ENCODE measurements around the gene KRTAP10-10. TPM values are rescaled to one million over a fixed set of nuclear protein-coding genes. Genes with fewer than 3 reads are reported as not detected.
"Not testable (repeated sequence)": the region's sequence is repeated elsewhere in the genome, so short reads cannot be mapped to it uniquely, and the experiment has no call there.

Gene KRTAP10-10
- not detected in 2 replicates for total RNA-seq (2014; rRNA removed; shearing (Covaris generic))

GRCh38 chr21:44637018-44637850 is at the start of gene KRTAP10-10:
TSS of gene KRTAP10-10 (plus strand) at chr21:44637356. CDS start at chr21:44637418, 62 bp downstream.
- DNase-seq (ENCODE audit: low spot score): no peak

- DNase-seq (ENCODE audit: low spot score): no peak
These were observed 48.1 kb upstream of the KRTAP10-10 start for GRCh38 chr21:44589094-44589493.

DNA sequence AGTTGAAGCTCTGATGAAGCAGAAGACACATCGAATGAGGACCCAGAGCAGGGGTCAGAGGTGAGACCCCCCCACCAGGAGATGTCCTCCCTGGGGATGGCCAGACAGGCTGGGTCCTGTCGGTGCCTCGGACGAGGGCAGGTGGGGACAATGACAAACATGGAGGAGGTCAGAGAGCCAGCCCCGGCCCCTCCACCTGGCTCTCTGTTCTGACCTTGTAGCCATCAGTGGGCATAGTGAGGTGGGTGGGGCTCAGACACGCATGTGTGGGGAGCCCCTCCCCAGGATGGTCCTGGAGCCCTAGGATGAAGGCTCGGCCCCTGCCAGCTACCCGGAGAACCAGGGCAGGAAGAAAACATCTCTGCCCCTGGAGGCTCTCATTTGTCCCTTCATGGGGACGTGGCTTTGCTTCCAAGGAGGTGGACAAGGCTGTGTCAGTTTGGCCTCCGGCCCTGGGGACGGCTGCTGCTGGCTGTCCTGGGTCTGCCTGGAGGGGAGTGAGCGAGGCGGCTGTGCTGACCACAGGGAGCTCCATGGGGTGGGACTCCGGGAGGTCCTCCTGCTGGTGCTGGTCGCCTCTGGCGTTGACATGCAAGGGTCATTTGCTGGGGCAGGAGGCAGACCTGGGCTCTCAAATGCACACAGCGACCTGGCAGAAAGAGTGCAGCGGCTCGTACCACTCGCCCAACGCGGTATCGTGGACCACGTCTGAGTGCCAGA is 47.4 kb upstream of the KRTAP10-10 start:
- DNase-seq (ENCODE audit: low spot score): no peak

DNA sequence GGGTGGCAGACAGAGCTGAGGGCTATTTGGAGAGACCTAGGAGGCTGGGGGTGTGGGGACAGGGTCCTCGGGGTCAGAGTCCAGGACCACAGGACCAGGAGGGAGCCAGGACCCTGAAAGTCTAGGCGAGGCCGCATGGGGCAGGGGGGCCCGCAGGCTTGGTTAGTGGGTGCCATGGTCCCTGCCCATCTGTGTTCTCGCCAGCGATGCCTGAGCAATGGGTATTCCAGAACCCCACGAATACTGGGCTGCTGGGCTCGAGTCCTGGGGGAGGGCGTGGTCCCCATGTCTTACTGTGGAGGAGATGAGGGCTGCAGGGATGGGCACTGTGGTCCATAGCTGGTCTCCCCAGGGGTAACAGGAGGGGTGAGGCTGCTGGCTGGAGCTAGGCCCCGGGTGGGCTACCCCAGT is 46.8 kb upstream of the KRTAP10-10 start:
- no peak for DNase-seq (ENCODE audit: low spot score)

DNA sequence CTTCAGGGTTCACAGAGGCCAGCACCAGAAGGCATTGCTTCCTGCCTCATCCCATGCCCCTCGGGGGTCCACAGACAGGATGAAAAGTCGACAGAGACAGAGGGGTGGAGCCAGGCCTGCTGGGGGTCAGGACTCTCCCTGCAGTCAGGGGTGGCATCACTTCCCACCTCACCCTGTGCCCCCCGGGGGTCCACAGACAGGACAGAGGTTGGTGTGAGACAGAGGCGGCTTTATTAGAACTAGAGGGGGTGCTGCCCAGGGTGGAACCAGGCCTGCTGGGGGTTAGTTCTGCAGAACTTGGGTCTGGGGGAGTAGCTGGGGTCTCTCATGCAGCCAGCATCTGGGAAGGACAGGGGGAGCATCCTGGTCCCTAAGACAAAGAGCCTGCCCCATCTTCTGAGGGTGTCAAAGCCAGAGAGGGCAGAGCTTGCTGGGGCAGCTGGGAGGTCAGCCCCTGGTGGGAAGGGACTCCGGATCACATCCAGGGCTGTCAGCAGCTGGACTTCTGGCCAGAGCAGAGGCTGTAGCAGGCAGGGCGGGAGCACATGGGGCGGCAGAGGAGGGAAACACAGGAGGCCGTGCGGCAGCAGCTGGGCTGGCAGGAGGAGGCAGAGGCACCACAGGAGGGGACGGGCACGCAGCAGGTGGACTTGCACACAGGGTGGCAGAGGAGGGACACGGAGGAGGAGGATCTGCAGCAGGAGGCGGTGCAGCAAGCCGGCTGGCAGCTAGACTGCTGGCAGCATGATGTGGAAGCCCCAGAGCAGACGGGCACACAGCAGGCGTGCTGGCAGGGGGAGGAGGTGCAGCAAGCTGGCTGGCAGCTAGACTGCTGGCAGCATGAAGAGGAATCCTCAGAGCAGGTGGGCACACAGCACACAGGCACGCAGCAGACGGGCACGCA is 46.0 kb upstream of the KRTAP10-10 start:
- not testable (repeated sequence) for DNase-seq (ENCODE audit: low spot score)

- DNase-seq (ENCODE audit: low spot score): not testable (repeated sequence)
These were observed 45.4 kb upstream of the KRTAP10-10 start for GRCh38 chr21:44591801-44592130.

DNA sequence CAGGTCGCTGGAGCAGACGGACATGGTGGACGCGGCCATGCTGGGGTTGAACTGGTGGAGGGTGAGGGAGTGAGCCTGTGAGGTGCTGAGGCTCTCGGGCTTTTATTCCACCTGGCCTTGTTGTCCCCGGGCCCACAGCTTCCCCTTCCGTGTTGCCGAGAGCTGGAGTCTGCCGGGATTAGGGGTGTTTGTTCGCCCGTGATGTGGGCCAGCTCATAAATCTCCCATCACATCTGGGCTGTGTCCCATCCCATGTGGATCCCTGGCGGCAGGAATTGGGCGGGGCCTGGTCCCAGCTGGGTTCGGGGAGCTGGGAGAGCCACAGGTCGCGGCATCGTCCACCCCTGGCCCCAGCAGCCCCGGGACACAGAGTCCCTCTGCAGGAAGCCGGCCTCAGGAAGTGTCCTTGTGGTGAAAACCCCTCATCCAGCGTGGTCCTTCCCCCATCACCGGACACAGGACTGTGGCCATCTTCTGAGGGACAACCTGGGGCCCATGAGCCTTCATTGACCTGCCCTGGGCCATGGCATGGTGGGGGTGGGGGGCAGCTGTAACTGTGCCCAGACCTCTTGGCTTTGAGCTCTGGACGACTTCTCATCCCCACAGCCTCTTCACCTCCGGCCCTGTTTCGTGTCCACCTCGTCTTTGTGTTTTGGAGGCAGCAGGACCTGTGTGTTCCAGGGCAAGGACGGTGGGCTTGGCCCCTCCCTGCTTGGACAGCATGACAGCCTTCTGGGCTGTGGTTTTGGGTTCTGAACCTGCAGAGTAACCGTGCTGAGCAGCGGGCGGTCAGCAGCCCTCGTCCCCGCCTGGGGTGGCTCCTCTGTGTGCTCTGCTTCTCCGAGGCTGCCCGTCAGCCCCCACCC is 44.5 kb upstream of the KRTAP10-10 start, which contains the start of gene KRTAP10-6:
KRTAP10-6 (minus strand) TSS at position 60 of the 866 bp plus-strand sequence; CDS start at position 39, 21 bp downstream.
- DNase-seq (ENCODE audit: low spot score): no peak

- no peak for DNase-seq (ENCODE audit: low spot score)
These were observed 43.4 kb upstream of the KRTAP10-10 start for GRCh38 chr21:44593598-44594405.

GRCh38 chr21:44594406-44594916 is 42.7 kb upstream of the KRTAP10-10 start:
- DNase-seq (ENCODE audit: low spot score): no peak

DNA sequence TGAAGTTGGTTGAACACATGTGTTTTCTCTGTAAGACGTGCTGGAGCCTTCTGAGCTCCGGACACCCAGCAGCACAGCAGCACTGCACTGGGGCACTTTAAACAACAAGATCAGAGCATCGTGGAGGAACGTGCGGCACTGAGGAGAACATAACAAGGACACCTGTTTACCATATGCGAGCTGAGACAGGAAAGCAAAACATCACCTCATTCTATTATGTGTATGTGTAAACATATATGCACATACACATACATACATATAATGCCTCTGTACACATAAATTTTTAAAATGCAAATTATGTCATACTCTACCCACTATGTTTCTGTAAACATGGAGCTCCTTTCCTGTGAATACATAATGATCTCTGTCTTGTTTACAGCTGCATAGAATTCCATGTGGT is 41.6 kb upstream of the KRTAP10-10 start:
- DNase-seq (ENCODE audit: low spot score): no peak

DNA sequence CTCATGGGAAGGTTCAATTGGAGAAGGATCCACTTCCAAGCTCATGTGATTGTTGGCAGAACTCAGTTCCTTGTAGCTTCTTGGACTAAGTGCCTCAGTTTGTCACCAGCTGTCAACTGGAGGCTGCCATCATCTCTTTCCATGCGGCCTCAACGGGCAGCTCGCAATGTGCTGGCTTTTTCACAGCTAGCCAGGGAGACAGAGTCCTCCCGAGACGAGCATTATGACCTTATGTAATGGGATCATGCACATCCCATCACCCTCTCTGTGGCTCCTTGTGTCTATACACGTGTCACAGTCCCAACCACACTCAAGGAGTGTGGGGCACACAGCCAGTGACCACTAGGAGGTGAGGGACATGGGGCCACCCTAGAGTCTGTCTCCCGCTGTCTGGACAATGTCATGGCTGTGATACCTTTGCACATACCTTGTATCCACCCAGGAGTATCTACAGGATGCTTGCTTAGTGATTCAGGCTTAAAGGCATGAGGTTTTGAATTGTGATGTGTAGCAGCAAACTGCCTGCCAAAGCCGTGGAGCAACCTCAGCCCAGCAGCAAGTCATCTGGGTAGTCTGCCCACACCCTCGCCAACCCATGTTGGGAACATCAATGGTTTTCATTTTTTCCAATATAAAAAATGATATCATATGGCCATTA is 41.0 kb upstream of the KRTAP10-10 start:
- DNase-seq (ENCODE audit: low spot score): no peak

GRCh38 chr21:44598061-44598460 is 39.1 kb upstream of the KRTAP10-10 start:
- DNase-seq (ENCODE audit: low spot score): no peak

- DNase-seq (ENCODE audit: low spot score): no peak
These were observed 37.7 kb upstream of the KRTAP10-10 start for GRCh38 chr21:44599264-44600029.

- not testable (repeated sequence) for DNase-seq (ENCODE audit: low spot score)
These were observed 36.8 kb upstream of the KRTAP10-10 start, which contains the start of gene KRTAP10-7 for GRCh38 chr21:44600118-44600978. TSS of gene KRTAP10-7 (plus strand) at chr21:44600597. CDS start at chr21:44600622, 25 bp downstream.

DNA sequence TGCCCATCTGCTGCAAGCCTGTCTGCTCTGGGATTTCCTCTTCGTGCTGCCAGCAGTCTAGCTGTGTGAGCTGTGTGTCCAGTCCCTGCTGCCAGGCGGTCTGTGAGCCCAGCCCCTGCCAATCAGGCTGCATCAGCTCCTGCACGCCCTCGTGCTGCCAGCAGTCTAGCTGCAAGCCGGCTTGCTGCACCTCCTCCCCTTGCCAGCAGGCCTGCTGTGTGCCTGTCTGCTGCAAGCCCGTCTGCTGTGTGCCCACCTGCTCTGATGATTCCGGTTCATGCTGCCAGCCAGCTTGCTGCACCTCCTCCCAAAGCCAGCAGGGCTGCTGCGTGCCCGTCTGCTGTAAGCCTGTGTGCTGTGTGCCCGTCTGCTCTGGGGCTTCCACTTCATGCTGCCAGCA is 36.1 kb upstream of the KRTAP10-10 start:
- not testable (repeated sequence) for DNase-seq (ENCODE audit: low spot score)

DNA sequence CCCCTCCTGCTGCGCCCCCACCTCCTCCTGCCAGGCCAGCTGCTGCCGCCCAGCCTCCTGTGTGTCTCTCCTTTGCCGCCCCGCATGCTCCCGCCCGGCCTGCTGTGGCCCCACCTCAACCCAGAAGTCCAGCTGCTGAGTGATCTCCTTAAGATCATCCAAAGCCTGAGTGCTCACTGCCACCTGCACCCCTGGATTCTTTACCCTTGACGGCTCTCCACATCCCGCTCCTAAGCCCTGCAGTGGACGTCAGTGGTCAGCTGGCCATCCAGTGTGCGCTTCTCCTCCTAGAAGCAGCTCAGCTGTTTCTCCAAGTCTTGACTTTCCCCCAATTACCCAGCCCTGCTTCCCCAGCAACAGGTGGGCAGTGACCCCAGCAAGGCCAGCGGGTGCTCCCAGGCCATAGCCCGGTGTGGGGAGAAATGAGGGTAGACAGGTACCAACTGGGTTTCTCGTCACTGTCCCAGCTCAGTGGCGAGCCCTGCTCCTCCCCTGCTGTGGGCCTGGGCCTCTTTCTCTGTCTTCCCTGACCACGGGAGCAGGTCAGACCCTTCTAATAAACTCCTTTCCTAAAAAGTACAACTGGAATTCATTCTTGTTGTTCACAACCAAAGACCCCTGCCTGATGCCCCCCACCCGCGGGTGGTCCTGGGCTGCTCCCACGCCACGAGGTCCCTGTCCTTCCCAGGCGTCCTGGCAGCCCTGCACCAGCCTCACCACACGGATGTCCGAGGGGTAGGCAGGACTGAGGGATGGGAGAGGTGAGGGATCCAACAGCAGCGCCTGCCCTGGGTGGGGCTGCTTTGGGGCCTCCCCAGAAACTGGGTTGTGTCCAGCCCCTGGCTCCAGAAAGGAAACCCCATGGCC is 35.3 kb upstream of the KRTAP10-10 start:
- DNase-seq (ENCODE audit: low spot score): no peak
